CD14-positive monocyte (primary cell): ENCODE data around the gene TMEFF2. TPM values are rescaled to one million over a fixed set of nuclear protein-coding genes. Genes with fewer than 3 reads are reported as not detected.

ENCODE experiments used
- DNase-seq, 3 donors: peaks; one replicate each; pipeline ENCODE4 v3.0.0-alpha.2; 2011 to 2022
- H2AFZ ChIP-seq: 2 replicates; pipeline ENCODE4 v1.6.0; 2012; ENCODE audit warnings: mild to moderate bottlenecking, low read depth, low read length, inconsistent platforms; ENCODE audit not compliant: insufficient read depth, poor library complexity, severe bottlenecking
- H3K27ac ChIP-seq, 2 donors: 1 replicate in 1 of 2; 2 replicates in 1 of 2; pipeline ENCODE4 v1.5.1; 2012 to 2013; ENCODE audit warnings: low read length in 2 of 2, control low read depth in 1 of 2, inconsistent platforms in 1 of 2, low read depth in 1 of 2, mild to moderate bottlenecking in 1 of 2
- H3K27me3 ChIP-seq, 2 donors: one replicate each; pipeline versions ENCODE4 v1.6.0 to v1.6.1; 2011 to 2013; ENCODE audit warnings: low read length in 2 of 2; ENCODE audit not compliant: control insufficient read depth in 2 of 2, insufficient read depth in 2 of 2
- H3K36me3 ChIP-seq, 2 donors: replicated peaks in 1 of 2; 1 replicate in 1 of 2; 2 replicates in 1 of 2; pipeline versions ENCODE4 v1.5.1 to v1.6.1; 2012 to 2013; ENCODE audit warnings: low read length in 2 of 2, control low read depth in 1 of 2, inconsistent platforms in 1 of 2, mild to moderate bottlenecking in 1 of 2; ENCODE audit not compliant: insufficient read depth in 2 of 2, control insufficient read depth in 1 of 2
- H3K4me1 ChIP-seq, 2 donors: 1 replicate in 1 of 2; 2 replicates in 1 of 2; pipeline versions ENCODE4 v1.5.1 to v1.6.1; 2012 to 2013; ENCODE audit warnings: low read length in 2 of 2, control low read depth in 1 of 2, inconsistent platforms in 1 of 2, mild to moderate bottlenecking in 1 of 2, moderate library complexity in 1 of 2; ENCODE audit not compliant: insufficient read depth in 2 of 2, control insufficient read depth in 1 of 2
- H3K4me2 ChIP-seq: replicated peaks from 2 replicates; pipeline ENCODE3; 2012; ENCODE audit warnings: low read length, moderate library complexity, mild to moderate bottlenecking; ENCODE audit not compliant: poor library complexity, severe bottlenecking; ENCODE audit errors: extremely low read depth
- H3K4me3 ChIP-seq, 3 experiments: fragments of 200-600 bp in 1 of 3; sonication (generic) in 1 of 3; replicated peaks in 1 of 3; 1 replicate in 2 of 3; 2 replicates in 1 of 3; pipeline ENCODE4 v1.5.1; 2011 to 2013; ENCODE audit warnings: low read length in 3 of 3, mild to moderate bottlenecking in 3 of 3, control low read depth in 2 of 3, low read depth in 2 of 3, inconsistent platforms in 1 of 3, moderate library complexity in 1 of 3
- H3K79me2 ChIP-seq: 2 replicates; pipeline ENCODE4 v1.6.0; 2012; ENCODE audit warnings: mild to moderate bottlenecking, control low read depth, inconsistent platforms, low read length, moderate library complexity; ENCODE audit not compliant: insufficient read depth
- H3K9ac ChIP-seq: 2 replicates; pipeline ENCODE4 v1.6.0; 2017; ENCODE audit warnings: low read length, mild to moderate bottlenecking; ENCODE audit not compliant: insufficient read depth, poor library complexity, severe bottlenecking
- H3K9me3 ChIP-seq, 2 donors: replicated peaks in 1 of 2; 1 replicate in 1 of 2; 2 replicates in 1 of 2; pipeline versions ENCODE4 v1.5.1 to v1.6.1; 2012 to 2013; ENCODE audit warnings: low read length in 2 of 2, control low read depth in 1 of 2; ENCODE audit not compliant: control insufficient read depth in 1 of 2, insufficient read depth in 1 of 2
- H4K20me1 ChIP-seq: 2 replicates; pipeline ENCODE4 v1.6.0; 2012; ENCODE audit warnings: mild to moderate bottlenecking, low read length, control low read depth, moderate library complexity; ENCODE audit not compliant: insufficient read depth
- H3K27ac Mint-ChIP-seq, 7 donors: one replicate each; pipeline ENCODE4 v1.8.0; 2020; ENCODE audit warnings: mild to moderate bottlenecking in 7 of 7, mixed read lengths in 7 of 7, moderate library complexity in 6 of 7, inconsistent platforms in 2 of 7
- H3K27me3 Mint-ChIP-seq, 3 donors: one replicate each; pipeline ENCODE4 v1.8.0; 2021 to 2022; ENCODE audit warnings: low read depth in 3 of 3, mild to moderate bottlenecking in 3 of 3, mixed read lengths in 3 of 3, moderate library complexity in 3 of 3, inconsistent platforms in 1 of 3
- H3K36me3 Mint-ChIP-seq, 2 donors: one replicate each; pipeline ENCODE4 v1.8.0; 2020; ENCODE audit warnings: mixed read lengths in 2 of 2, inconsistent platforms in 1 of 2, mild to moderate bottlenecking in 1 of 2
- H3K4me1 Mint-ChIP-seq: one replicate; pipeline ENCODE4 v1.8.0; 2020; ENCODE audit warnings: mild to moderate bottlenecking, mixed read lengths
- H3K4me3 Mint-ChIP-seq, 2 donors: one replicate each; pipeline ENCODE4 v1.8.0; 2020; ENCODE audit warnings: mild to moderate bottlenecking in 2 of 2, mixed read lengths in 2 of 2, moderate library complexity in 1 of 2
- H3K9me3 Mint-ChIP-seq, 7 donors: one replicate each; pipeline ENCODE4 v1.8.0; 2020 to 2022; ENCODE audit warnings: mixed read lengths in 7 of 7, mild to moderate bottlenecking in 6 of 7, moderate library complexity in 6 of 7, inconsistent platforms in 2 of 7
- CTCF ChIP-seq: fragments of 200-600 bp; IDR thresholded peaks from one replicate; pipeline ENCODE4 v1.8.0; 2022; ENCODE audit warnings: antibody characterized with exemption, mild to moderate bottlenecking
- WGBS: methylation state at CpG from one replicate; pipeline ENCODE4 v1.1.5; 2013; ENCODE audit warnings: missing lambda C conversion rate; ENCODE audit not compliant: insufficient coverage; 5-methylcytosine and 5-hydroxymethylcytosine counted together
- intact Hi-C, 2 donors: fragments of 100-400 bp; cut with micrococcal nuclease; formaldehyde crosslinking; loops; one replicate each; pipeline versions ENCODE4 v1.15.0 to v1.15.1; 2023
- polyA plus RNA-seq, 3 donors: library from polyadenylated mRNA; depleted of rRNA in 1 of 3; unstranded in 2 of 3; stranded (reverse) in 1 of 3; fragments of 300-500 nt in 2 of 3; fragments of >200 nt in 1 of 3; fragmentation: Illumina TruSeq in 2 of 3; gene quantifications; 1 replicate in 2 of 3; 2 replicates in 1 of 3; pipeline ENCODE4 v1.2.3, GENCODE V29; 2012 to 2021

Gene TMEFF2
- polyA plus RNA-seq, 3 donors, result not detected

GRCh38 chr2:192072261-192072660 is 122.5 kb downstream of the TMEFF2 start:
- Histone ChIP-seq H4K20me1 (no peaks in the 10 kb centered on the region), H3K36me3 (no peaks in the 10 kb centered on the region), H3K4me1 (no peaks in the 10 kb centered on the region), H3K27ac (no peak overlapping the region), H3K9ac (no peak overlapping the region), H3K4me3 (no peak overlapping the region), H2AFZ (no peak overlapping the region), H3K79me2 (no peaks in the 10 kb centered on the region), H3K4me2 (no peak overlapping the region), H3K9me3 (no peaks in the 10 kb centered on the region), H3K27me3 (no peaks in the 10 kb centered on the region)
- H3K4me1 Mint-ChIP-seq, result no peaks in the 10 kb centered on the region
- no peaks in the 10 kb centered on the region for H3K9me3 Mint-ChIP-seq
- WGBS, result no CpG with 5 or more reads among the region's 2 CpGs
- no peaks in the 10 kb centered on the region for H3K36me3 Mint-ChIP-seq
- TF ChIP-seq CTCF, result no peak
- DNase-seq, result no peak
- intact Hi-C loops, result no loop called here
- no peaks in the 10 kb centered on the region for H3K27me3 Mint-ChIP-seq
- no peak overlapping the region for H3K4me3 Mint-ChIP-seq
- H3K27ac Mint-ChIP-seq, result no peak overlapping the region

- no peak overlapping the region for H3K4me3 ChIP-seq
- H3K4me3 Mint-ChIP-seq, result no peak overlapping the region
- no peak for TF ChIP-seq CTCF
- H3K27me3 ChIP-seq, result no peaks in the 10 kb centered on the region
- H3K27ac ChIP-seq, result no peak overlapping the region
- no peak overlapping the region for H3K27ac Mint-ChIP-seq
- H3K9me3 ChIP-seq, result no peaks in the 10 kb centered on the region
- H4K20me1 ChIP-seq, result no peaks in the 10 kb centered on the region
- H3K36me3 Mint-ChIP-seq, result no peaks in the 10 kb centered on the region
- no peak for DNase-seq
- no peaks in the 10 kb centered on the region for H3K27me3 Mint-ChIP-seq
- H3K79me2 ChIP-seq, result no peaks in the 10 kb centered on the region
- no CpG with 5 or more reads among the region's 1 CpG for WGBS
- H3K36me3 ChIP-seq, result no peaks in the 10 kb centered on the region
- H3K4me1 ChIP-seq, result no peaks in the 10 kb centered on the region
- peaks cover 0 to 2% (median 0%) of the 10 kb centered on the region in 7 donors for H3K9me3 Mint-ChIP-seq
- H3K4me2 ChIP-seq, result no peak overlapping the region
- intact Hi-C loops, result no loop called here
- H3K9ac ChIP-seq, result no peak overlapping the region
- no peaks in the 10 kb centered on the region for H3K4me1 Mint-ChIP-seq
- no peak overlapping the region for H2AFZ ChIP-seq
Measured at GRCh38 chr2:192070099-192070498, 124.6 kb downstream of the TMEFF2 start.
